ENCODE results near the gene CD2.

CD2 gene

DNA sequence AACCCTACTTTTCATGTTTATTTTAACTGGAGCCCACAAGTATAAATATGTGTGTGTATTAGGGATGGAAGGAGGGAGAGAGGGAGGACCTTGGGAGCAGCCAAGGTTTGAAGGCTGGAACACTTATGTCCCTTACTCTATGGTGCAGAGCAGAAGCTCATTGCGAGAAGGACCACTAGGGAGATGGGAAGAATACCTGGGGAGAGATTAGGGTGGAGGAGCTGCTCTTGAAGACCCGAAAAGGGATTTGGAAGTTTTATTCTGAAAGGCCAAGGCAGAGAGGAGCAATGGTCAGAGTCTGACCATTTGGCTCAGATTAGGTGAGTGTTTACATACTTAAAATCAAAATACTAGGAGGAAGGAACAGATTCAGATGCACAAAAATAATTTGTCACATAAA lies 8.1 kb downstream of the CD2 start:
- no peak for DNase-seq

DNA sequence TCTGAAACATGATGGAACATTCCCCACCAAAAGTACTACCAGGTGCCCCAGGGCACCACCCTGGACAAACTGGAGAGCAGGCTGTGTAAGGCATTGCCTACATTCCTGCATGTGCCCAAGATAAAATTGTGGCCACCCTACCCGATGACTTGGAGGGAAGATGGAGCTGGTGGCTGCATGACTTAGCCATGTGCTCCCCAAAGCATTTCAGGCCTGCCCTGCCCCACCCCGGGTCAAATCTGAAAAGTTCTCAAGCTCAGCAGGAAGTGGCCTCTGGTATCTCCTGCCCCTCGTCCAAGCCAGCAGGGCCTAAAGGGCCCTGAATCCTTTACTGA lies 8.5 kb downstream of the CD2 start:
- no peak for DNase-seq

DNA sequence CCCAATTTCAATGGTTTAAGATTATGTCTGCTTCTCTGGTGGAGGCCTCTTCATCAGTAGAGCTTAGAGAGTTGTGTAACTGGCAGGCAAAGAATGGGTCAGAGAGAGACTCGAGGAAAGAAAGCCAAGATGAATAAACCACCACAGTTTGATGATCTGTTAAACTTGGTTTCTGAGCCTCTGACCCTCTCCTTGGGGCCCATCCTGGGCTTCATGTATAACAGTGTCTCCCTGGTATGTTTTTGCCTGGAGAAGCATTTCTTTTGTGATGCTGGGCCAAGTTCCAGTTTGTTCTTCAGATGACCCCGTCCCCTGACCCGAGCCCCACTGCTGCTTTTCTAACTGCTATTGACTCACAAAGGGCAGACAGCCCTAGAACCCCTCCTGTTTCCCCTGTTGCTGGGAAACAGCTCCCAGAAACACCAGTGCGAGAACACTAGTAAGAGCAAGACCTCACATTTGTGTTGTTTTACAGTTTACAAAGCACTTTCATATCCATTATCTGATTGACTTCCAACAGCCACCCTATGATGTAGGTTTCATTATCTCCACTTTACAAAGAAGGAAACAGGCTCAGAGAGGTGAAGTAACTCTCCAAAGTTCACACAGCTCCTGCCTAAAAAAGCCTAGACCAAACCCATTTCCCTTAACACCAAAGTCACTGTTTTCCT lies 9.0 kb downstream of the CD2 start:
- no peak for DNase-seq

DNA sequence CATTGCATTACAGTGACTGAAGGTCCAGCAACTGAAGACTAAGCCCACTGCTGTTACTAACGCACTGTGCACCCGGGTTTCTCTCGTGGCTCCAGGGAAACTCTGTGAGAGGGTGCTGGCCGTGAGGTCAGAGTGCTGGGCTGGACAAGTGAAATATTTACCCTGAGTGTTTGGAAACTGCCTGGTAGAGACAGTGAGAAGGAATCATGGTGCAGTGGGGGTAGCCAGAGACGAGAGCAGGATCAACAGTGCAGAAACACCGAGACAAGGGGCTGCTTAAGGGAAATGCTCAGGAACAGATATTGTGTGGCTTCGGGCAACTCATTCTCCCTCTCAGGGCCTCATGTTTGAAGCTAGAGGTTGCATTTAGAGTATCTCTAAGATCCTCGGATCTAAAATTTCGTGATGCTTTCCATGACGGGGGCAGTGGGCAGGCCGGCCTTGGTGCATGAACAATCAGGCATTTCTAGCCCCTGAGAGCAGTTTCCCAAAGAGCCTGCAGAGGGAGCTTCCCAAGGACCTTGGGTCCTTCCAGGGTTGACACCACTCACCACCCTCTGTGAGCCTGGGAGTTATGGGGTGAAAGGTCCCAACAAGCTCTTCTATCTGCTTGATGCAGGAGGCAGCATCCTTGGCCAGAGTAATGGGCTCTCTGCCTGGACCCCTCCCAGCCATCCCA lies 9.7 kb downstream of the CD2 start:
- DNase-seq = no peak

DNA sequence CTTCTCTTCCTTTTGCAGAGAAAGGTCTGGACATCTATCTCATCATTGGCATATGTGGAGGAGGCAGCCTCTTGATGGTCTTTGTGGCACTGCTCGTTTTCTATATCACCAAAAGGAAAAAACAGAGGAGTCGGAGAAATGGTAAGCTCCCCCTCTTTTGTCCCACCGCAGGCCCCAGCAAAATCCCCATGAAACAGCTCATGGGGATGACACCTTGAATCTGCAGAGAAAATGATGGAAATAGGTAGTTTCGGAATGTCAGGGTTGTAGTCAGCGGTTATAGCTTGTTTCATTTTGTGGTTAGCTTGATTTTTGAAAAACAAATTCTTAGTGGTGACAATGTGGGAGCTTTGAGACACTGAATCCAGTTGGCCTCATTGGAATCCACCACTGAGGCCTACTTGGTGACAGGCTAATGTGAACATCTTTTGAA lies 10.3 kb downstream of the CD2 start:
- no peak for DNase-seq

DNA sequence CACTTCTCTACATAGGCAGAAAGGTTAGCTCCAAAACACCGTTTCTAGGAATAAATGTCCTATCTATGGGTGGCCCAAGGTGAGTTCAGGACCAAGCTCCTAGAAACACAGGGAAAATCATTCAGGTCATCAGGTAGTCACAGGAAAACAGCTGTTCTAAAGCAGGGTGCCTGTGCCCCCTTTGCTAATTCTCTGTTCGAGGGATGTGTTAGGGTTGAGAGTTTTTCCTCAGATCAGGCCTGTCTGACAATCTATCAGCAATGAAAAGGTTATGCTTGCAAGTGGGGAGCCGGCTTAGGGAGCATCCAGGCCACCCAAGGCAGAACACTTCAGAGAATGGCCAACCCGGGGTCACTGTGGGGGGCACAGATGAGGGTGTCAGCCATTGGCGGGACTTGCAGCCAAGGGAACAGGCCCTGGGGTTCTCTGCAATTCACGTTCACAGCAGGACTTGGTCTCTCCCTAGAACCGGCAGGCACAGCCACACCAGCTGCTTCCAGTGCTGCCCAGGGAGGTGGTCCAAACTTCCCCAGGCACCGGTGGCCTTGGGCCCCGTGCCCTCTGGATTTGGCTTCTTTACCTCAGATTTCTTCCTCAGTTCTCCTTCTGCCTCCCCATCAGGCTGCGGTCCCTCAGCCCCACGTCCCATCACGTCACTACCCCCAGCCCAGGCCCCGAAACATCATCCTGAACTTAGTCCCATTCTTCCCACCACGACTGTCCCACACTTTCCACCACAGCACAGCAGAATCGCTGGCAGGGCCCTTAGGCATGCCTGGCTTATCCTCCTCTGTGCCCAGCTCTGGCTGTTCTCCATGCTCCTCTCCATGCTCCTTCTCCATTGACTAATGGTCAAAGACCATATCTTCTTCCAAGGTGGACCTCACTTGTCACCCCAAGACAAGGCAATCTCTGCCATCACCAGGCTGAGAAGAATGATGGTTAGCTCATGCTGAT lies 11.0 kb downstream of the CD2 start:
- no peak for DNase-seq

DNA sequence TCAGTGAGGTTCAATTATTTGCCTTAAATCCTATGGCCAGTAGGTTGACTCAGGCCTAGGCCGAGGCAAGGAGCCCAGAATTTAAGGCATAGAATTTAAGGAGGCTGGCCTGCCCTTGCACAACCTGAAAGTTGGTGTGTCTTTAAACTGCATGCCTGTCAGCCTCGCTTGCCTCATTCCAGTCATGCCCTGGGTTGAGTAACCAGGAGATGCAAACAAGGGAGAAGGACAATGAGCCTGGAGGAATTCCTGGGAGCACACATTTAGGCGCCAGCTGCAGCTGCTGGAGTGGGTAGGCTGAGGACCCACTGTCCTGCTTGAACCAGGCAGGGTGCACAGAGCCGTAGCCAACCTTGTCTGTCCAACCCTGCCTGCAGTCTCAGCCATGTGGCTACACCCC lies 11.7 kb downstream of the CD2 start:
- no peak for DNase-seq

DNA sequence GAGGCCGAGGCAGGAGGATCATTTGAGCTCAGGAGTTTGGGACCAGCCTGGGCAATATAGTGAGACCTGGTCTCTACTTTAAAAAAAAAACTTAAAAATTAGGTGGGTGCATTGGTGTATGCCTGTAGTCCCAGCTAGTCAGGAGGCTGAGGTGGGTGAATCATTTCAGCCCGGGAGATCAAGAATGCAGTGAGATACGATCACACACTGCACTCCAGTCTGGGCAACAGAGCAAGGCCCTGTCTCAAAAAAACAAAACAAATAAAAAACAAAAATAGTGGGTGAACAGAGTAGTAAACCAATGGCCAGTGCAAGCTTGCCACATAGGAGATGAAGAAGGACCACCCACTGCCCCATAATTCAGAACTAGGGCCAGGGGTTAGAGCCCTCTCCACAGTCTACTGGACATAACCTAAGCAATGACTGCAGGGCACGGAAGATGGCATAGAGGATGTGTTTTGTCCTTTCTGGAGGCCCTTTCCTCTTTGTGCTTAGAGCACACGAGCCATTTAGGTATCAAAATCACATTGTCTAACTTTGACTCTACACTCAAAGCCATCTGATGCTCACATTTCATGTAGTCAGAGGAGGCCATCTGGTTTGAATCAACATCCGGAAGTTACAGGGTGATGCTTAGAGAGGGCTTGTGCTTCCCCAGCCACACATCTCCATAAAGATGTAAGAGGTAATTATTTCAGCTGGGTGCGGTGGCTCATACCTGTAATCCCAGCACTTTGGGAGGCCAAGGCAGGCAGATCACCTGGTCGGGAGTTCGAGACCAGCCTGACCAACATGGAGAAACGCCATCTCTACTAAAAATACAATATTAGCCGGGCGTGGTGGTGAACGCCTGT lies 12.6 kb downstream of the CD2 start:
- no peak for DNase-seq

DNA sequence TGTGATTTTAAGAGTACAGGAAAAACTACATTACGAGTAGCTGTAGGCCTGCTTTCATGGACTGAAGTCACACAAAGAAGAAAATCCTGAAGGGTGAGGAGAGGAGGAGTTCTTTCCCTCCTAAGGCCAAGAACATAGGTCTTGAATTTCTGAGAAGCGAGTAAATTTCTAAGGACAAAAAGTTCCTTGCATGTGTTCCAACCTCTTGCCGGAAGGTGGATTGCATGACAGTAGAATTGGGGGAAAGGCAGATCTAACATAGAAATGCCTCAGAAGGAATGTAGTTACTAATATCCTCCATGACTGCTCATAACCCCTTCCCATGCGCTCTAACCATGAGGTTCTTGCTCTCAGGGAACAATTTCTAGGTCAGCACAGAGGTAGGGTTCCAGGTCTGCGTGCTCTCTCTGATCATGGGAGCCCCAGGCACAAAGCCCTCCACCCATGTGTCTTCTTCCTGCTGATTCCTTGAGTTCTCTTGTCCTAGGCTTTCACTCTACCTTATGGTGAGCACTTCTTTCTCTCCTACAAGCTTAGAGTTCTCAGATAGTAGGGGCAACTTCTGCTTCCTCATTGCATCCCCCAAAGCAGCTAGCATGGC lies 13.7 kb downstream of the CD2 start:
- DNase-seq = no peak

DNA sequence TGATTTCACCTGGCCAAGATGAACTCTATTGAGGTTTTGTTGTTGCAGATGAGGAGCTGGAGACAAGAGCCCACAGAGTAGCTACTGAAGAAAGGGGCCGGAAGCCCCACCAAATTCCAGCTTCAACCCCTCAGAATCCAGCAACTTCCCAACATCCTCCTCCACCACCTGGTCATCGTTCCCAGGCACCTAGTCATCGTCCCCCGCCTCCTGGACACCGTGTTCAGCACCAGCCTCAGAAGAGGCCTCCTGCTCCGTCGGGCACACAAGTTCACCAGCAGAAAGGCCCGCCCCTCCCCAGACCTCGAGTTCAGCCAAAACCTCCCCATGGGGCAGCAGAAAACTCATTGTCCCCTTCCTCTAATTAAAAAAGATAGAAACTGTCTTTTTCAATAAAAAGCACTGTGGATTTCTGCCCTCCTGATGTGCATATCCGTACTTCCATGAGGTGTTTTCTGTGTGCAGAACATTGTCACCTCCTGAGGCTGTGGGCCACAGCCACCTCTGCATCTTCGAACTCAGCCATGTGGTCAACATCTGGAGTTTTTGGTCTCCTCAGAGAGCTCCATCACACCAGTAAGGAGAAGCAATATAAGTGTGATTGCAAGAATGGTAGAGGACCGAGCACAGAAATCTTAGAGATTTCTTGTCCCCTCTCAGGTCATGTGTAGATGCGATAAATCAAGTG lies 14.3 kb downstream of the CD2 start:
- no peak for DNase-seq

DNA sequence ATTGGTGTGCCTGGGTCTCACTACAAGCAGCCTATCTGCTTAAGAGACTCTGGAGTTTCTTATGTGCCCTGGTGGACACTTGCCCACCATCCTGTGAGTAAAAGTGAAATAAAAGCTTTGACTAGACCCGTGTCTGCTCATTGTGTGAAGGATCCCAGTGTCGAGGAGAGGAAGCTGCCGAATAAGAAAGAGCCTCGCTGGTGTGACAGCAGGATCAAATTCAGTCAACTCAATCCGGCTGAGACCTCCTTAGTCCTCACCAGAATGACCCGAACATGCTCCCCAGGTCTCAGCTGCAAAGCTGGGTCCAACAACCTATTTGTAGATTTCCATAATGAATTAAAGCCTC lies 14.8 kb downstream of the CD2 start:
- no peak for DNase-seq

DNA sequence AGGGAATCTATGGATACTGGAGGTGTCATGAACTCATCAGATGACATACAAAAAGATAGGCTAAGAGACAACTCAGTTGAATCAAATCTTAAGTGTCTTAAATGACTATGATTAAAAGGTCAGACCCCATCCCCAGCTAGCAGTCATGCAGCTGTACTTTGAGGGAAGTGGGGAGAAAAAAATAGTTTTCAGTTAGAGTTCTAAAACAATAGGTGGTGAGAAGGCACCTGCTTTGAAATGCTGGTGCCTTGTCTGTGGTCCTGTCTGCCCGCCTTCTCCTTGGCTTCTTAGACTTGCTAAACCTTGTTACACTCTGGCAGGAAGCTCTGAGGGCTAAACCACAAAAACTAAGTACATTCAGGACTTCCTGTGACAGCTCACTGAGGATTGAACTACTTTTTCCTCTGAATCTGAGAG lies 15.3 kb downstream of the CD2 start:
- DNase-seq = peak in 1 of 4 experiments; percentile 38

DNA sequence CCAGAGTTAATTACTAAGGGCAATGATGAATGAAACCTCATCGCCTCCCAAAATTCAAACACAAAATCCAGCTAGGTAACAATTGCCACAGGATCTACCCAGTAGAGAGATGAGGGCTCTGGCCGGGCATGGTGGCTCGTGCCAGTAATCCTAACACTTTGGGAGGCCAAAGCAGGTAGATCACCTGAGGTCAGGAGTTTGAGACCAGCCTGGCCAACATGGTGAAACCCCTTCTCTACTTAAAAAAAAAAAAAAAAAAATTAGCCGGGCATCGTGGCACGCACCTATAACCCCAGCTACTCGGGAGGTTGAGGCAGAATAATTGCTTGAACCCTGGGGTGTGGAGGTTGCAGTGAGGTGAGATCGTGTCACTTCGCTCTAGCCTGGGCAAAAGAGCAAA lies 15.8 kb downstream of the CD2 start:
- DNase-seq = no peak

DNA sequence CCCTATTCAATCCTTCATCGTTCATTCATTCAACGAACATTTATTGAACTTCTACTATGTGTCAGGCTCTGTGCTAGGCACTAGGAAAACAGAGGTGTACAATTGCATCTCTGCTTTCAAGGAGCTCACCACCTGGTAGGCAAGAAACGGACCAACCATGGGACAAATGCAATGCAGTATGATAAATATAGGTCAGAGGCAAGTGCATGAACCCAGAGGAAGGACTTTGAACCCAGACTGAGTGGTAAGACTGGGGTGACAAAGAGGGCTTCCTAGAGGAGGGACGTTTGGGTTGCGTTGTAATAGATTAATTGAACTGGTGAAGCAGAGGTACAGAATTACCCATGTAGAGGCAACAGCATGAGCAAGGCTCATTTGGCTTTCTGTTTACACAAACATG lies 16.4 kb downstream of the CD2 start:
- DNase-seq = no peak

DNA sequence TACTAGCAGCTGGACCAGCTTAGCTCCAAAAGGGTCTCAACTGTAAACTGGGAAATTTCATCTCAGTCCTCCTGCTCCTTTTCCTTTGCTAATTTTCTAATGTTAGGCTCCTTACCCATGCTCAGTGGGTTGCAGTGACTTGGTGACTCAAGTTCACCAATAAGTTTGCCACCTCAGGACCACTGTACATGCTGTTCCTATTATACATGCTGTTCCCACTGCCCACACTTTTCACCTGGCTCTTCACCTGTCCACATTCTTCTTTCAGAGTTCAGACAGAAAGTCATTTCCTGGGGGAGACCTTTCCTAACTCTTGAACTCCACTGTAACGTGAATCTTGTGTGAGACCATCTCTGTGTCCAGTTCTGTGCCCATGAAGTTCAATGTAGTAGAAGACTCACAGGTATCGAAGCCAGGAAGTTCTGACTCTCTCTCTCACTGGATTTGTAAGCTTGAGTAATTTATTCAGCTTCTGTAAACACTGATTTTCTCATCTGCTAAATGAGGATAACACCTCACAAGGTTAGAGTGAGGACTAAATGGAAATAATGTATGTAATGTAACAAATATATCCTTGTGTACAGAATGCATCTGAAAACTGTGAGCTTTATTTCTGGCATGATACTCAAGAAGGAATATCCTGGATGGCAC lies 17.9 kb downstream of the CD2 start:
- no peak for DNase-seq

DNA sequence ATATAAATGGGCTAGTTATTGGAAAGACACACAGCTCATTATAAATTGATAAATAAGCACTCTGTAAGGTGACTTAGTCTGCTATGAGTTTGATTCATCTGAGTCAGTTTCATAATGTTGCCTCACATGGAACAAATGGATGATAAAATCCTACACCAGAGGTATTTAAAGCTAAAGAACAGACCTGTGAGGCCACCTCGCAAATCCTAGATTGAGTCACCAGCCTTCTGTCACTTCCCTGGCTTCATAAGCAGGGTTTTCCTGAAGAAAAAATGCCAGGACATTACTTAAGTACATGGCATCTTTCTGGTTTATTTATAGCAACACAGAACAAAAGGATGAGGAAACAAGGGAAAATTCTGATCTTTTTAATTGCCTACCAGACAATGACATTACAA lies 18.4 kb downstream of the CD2 start:
- no peak for DNase-seq

DNA sequence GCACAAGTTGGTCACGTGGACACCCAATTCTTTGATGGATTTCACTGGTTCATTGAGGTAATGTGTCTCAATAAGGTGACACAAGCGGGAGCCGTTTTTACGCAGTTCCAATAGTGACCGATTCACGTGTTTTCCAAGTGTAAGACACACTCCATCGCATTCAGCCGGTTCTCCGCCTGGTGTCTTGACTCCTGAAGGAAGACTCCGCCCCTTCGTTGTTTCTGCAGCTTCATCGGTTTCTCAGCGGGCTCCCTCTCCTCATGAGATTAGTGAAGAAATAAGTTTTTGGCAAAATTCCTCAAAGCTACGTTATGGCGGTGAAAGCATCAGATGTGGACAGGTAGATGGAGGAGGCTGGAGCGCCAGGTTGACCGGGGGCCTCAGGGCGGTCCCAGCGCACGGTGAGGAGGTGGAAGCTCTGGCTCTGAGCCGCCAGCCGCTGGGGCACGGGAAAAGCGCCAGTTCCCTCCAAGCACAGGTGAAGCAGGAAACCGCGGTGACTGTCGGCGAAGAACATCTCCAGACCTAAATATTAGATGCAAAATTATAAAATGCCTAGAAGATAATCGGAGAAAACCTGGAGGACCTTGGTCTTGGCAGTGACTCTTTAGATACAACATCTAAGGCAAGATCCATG lies 21.0 kb downstream of the CD2 start:
- DNase-seq = no peak

DNA sequence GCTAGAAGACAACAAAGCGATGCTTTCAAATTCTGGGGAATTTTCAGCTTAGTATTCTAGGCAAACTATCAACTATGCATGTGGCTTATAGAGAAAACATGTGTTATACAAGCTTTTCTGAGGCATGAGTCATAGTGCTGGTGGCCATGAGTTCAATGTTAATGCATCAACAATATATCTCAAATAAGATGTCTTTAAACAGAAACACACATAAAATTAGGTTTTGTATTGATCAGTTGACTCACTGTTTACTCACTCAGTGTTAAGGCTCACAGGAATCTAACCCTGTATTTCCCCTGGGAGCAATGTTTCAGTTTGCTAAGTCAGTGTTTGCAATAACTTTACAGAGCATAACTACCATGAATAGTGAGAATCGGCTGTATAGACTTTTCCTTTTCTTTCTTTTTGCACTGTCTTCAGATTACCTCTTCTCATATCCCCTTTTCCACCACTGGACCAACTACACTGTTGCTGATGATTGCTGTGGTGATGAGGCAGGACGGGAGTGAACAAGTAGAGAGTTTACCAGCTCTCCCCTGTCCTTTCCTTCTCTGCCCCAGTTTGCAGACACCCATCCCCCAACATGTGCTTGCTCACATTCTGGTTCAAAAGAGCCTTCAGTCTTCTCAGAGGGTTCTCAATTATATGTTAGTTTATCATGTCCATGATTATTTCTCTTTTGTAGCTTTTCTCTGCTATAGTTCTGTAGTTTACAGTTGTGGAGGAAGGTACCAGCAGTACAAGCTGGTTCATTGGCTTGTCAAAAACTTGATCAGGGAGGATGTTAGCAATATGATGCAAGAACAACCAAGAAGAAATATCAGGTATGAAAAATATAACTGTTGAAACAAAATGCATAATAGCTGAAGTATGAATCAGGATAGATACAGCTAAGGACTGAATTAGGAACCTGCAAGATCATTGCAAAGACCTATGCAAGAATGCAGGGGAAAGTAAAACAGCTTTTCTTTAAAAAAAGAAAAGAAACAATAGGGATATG lies 23.9 kb downstream of the CD2 start:
- DNase-seq = no peak

DNA sequence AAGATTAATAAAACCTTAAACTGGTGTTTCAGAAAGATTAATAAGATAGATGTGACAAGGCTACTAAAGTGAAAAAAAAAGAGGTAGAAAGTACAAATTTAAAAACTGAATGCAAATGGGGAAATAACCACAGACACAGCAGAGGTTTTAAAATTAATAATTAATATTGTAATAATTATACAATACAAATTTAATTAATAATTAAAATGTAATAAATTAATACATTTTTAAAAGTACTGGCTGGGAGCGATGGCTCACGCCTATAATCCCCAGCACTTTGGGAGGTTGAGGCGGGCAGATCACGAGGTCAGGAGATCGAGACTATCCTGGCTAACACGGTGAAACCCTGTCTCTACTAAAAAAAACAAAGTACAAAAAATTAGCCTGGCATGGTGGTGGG lies 26.8 kb downstream of the CD2 start:
- DNase-seq = no peak

DNA sequence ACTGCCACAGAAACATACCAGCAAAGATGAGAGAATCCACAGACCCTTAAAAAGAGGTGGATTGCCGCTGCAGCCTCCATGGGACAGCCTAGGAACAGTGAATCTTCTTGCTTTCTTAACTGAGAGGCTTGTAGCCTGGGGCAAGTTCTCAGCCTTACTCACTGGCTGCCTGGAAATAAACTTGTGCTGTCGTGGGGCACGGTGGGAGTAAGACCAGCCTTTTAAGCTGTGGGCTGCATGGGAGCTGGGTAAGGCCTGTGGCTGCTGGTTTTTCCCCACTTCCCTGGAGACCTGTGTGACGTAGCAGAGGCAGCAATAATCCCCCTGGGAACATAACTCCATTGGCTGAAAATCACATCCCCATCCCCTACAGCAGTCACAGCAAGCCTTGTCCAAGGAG lies 30.8 kb downstream of the CD2 start:
- no peak for DNase-seq
